Measurements from ENCODE around the gene CSE1L. TPM values are rescaled to one million over a fixed set of nuclear protein-coding genes. Genes with fewer than 3 reads are reported as not detected.
"Not testable (repeated sequence)": the region's sequence is repeated elsewhere in the genome, so short reads cannot be mapped to it uniquely, and the experiment has no call there.

Gene CSE1L
- total and polyA plus RNA-seq, 3 donors from 2014 or later = 94.8 to 126 (median 96.6) TPM

DNA sequence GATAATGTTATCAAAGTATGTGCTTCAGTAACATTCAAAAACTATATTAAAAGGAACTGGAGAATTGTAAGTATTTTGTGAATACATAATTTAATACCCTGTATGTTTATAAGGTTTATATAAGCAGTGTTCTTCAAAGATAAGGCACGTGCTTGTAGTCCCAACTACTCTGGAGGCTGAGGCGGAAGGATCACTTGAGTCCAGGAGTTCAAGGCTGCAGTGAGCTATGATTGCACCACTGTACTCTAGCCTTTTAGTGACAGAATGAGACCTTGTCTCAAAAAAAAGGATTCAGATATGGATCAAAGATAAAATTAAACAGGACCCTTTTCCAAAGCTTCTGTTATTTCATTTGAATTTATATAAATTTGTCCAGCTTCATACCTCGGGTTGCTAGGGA lies 17.2 kb downstream of the CSE1L start:
- Histone ChIP-seq H3K4me1 (no peaks in the 10 kb centered on the region), H3K4me3 (no peak overlapping the region), H3K9me3 (no peaks in the 10 kb centered on the region), H3K27me3 (no peaks in the 10 kb centered on the region), H3K27ac (no peak overlapping the region), H3K36me3 (ENCODE audit: low read depth, missing control alignments) (no peaks in the 10 kb centered on the region)
- intact Hi-C loops (cut with DNase I; ENCODE audit: low total_unique reads) = no loop called here
- no peak for TF ChIP-seq POLR2A (IDR thresholded peaks at IDR 0.05)
- TF ChIP-seq, protein P1, sequence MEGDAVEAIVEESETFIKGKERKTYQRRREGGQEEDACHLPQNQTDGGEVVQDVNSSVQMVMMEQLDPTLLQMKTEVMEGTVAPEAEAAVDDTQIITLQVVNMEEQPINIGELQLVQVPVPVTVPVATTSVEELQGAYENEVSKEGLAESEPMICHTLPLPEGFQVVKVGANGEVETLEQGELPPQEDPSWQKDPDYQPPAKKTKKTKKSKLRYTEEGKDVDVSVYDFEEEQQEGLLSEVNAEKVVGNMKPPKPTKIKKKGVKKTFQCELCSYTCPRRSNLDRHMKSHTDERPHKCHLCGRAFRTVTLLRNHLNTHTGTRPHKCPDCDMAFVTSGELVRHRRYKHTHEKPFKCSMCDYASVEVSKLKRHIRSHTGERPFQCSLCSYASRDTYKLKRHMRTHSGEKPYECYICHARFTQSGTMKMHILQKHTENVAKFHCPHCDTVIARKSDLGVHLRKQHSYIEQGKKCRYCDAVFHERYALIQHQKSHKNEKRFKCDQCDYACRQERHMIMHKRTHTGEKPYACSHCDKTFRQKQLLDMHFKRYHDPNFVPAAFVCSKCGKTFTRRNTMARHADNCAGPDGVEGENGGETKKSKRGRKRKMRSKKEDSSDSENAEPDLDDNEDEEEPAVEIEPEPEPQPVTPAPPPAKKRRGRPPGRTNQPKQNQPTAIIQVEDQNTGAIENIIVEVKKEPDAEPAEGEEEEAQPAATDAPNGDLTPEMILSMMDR (IDR thresholded peaks at IDR 0.05) = no peak
- DNase-seq = no peak
- WGBS, 2 donors = 60 to 61% methylated on average over 3 of the region's 3 CpGs

DNA sequence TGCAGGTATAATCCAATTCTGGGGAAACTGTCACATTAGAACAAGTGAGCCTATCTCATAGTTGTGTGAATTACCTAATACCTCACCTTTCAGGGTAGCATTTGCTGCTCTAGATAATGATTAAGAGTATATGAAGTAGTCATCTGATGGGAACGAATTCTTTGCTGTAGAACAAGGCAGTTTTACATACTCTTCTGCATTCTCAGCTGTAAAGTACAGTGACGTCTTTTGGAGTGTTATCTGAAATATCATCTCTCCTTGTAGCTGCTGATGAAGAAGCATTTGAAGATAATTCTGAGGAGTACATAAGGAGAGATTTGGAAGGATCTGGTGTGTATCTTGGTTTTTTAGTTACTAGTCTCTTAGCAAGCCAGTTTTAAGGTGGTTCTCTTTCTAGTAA lies 28.4 kb downstream of the CSE1L start:
- no peaks in the 10 kb centered on the region for H3K4me1 ChIP-seq
- H3K27ac ChIP-seq = no peak overlapping the region
- 45 to 46% methylated on average over 2 of the region's 2 CpGs for WGBS, 2 donors
- no peaks in the 10 kb centered on the region for H3K36me3 ChIP-seq (ENCODE audit: low read depth, missing control alignments)
- intact Hi-C loops (cut with DNase I; ENCODE audit: low total_unique reads) = no loop called here
- TF ChIP-seq, protein P1 (IDR thresholded peaks at IDR 0.05) = no peak
- TF ChIP-seq POLR2A (IDR thresholded peaks at IDR 0.05) = no peak
- H3K4me3 ChIP-seq = no peak overlapping the region
- H3K9me3 ChIP-seq = no peaks in the 10 kb centered on the region
- no peak for DNase-seq
- H3K27me3 ChIP-seq = no peaks in the 10 kb centered on the region

DNA sequence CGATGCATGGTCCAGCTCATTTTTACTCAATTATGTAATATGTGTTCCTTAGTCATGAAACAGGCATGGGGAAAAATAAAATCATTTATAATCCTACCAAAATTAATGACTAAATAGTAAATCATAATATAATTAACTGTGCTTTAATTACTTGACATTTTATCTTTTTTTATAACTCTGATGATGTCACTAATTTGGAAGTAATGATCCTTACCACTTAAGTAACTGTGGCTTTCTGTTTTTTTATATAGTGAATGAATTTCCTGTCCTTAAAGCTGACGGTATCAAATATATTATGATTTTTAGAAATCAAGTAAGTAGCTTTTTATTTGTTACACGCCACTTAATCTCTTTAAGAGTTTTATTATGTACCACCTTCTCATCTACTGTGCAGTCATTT lies 32.2 kb downstream of the CSE1L start:
- H3K27me3 ChIP-seq = no peaks in the 10 kb centered on the region
- no peak overlapping the region for H3K27ac ChIP-seq
- no peaks in the 10 kb centered on the region for H3K4me1 ChIP-seq
- no peaks in the 10 kb centered on the region for H3K9me3 ChIP-seq
- intact Hi-C loops (cut with DNase I; ENCODE audit: low total_unique reads) = no loop called here
- no peak overlapping the region for H3K4me3 ChIP-seq
- H3K36me3 ChIP-seq (ENCODE audit: low read depth, missing control alignments) = no peaks in the 10 kb centered on the region
- no peak for TF ChIP-seq POLR2A (IDR thresholded peaks at IDR 0.05)
- TF ChIP-seq, protein P1 (IDR thresholded peaks at IDR 0.05) = no peak
- no peak for DNase-seq
- WGBS, 2 donors = 94 to 95% methylated on average over 3 of the region's 3 CpGs

DNA sequence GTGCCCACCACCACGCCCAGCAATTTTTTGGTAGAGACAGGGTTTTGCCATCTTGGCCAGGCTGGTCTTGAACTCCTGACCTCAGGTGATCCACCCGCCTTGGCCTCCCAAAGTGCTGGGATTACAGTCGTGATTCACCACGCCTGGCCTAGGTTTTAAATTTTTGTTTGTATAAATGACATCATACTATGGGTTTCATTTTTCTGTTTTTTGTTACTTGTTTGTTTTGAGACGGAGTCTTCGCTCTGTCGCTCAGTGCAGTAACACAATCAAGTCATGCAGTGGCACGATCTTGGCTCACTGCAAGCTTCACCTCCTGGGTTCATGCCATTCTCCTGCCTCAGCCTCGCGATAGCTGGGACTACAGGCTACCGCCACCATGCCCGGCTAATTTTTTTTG lies 36.2 kb downstream of the CSE1L start:
- H3K4me1 ChIP-seq; DNase-seq; H3K27me3 ChIP-seq; H3K36me3 ChIP-seq (ENCODE audit: low read depth, missing control alignments); H3K27ac ChIP-seq; intact Hi-C loops (cut with DNase I; ENCODE audit: low total_unique reads); H3K9me3 ChIP-seq; H3K4me3 ChIP-seq: not testable (repeated sequence)
- WGBS, 2 donors = 95 to 96% methylated on average over 12 of the region's 12 CpGs

DNA sequence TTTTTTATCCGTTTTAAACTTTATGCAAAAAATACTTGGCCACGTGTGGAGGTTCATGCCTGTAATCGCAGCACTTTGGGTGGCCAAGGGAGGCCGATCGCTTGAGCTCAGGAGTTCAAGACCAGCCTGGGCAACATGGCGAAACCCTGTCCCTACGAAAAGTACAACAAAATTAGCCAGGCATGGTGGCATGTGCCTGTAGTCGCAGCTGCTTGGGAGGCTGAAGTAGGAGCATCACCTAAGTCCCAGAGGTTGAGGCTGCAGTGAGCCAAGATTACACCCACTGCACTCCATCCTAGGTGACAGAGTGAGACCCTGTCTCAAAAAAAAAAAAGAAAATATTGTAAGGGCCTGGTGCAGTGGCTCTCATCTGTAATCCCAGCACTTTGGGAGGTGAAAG lies 45.0 kb downstream of the CSE1L start:
- Histone ChIP-seq H3K9me3 (no peaks in the 10 kb centered on the region), H3K27ac (no peak overlapping the region), H3K4me1 (no peaks in the 10 kb centered on the region), H3K36me3 (ENCODE audit: low read depth, missing control alignments) (no peaks in the 10 kb centered on the region), H3K27me3 (no peaks in the 10 kb centered on the region), H3K4me3 (no peak overlapping the region)
- no peak for DNase-seq
- no peak for TF ChIP-seq POLR2A (IDR thresholded peaks at IDR 0.05)
- WGBS, 2 donors = 95 to 97% methylated on average over 8 of the region's 8 CpGs
- intact Hi-C loops (cut with DNase I; ENCODE audit: low total_unique reads) = no loop called here

DNA sequence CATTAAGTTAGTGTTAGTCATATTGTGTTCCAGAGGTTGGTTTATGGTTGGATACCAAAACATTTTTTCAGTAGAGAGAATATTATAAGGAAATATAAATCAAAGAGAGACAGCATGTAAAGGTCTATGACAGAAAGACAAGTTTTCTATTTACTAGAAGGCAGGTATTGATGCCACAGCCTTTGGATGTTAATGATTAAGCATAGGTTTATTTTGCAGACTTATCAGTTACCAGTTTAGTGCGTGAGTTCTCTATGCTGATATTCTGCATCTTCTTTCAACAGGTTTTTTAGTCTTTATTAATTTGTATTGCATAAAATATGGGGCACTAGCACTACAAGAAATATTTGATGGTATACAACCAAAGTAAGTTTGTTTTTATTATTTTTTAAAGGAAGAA lies 45.6 kb downstream of the CSE1L start:
- Histone ChIP-seq H3K4me3 (no peak overlapping the region), H3K27ac (no peak overlapping the region), H3K36me3 (ENCODE audit: low read depth, missing control alignments) (no peaks in the 10 kb centered on the region), H3K27me3 (no peaks in the 10 kb centered on the region), H3K4me1 (no peaks in the 10 kb centered on the region), H3K9me3 (no peaks in the 10 kb centered on the region)
- intact Hi-C loops (cut with DNase I; ENCODE audit: low total_unique reads) = no loop called here
- TF ChIP-seq POLR2A (IDR thresholded peaks at IDR 0.05) = no peak
- TF ChIP-seq, protein P1 (IDR thresholded peaks at IDR 0.05) = no peak
- WGBS, 2 donors = 90 to 94% methylated on average over 1 of the region's 1 CpG
- DNase-seq = no peak

All from testis (tissue), 3 donors.